SU-DHL-6 (cell line): ENCODE measurements around the gene AXIN2.

Source experiments
- H2AFZ ChIP-seq: fragments of 200-600 bp; sonication (generic); 2 replicates; pipeline ENCODE4 v1.6.1; 2014; ENCODE audit warnings: low read depth, mild to moderate bottlenecking, moderate library complexity, mixed read lengths, antibody characterized with exemption, low read length; ENCODE audit not compliant: severe bottlenecking
- H3F3A ChIP-seq: fragments of 200-600 bp; shearing (Covaris generic); 2 replicates; pipeline ENCODE4 v1.6.0; 2016; ENCODE audit warnings: antibody characterized with exemption, mild to moderate bottlenecking; ENCODE audit not compliant: insufficient read depth
- H3K27ac ChIP-seq: fragments of 200-600 bp; sonication (generic); 2 replicates; pipeline ENCODE4 v1.5.1; 2016; ENCODE audit warnings: low read depth, mild to moderate bottlenecking, low read length, moderate library complexity, mixed read lengths
- H3K27me3 ChIP-seq: fragments of 200-600 bp; sonication (generic), shearing (Covaris generic); 2 replicates; pipeline ENCODE4 v1.6.0; 2014; ENCODE audit warnings: mild to moderate bottlenecking, low read length
- H3K36me3 ChIP-seq: fragments of 200-600 bp; sonication (generic); 2 replicates; pipeline ENCODE4 v1.6.1; 2014; ENCODE audit warnings: mild to moderate bottlenecking, low read length, mixed read lengths
- H3K4me2 ChIP-seq: fragments of 300-600, 200-600 bp; shearing (Covaris generic), sonication (generic); 2 replicates; pipeline ENCODE4 v1.6.0; 2014; ENCODE audit warnings: low read length, low read depth, mild to moderate bottlenecking; ENCODE audit not compliant: poor library complexity, severe bottlenecking
- H3K4me3 ChIP-seq: fragments of 200-600 bp; sonication (generic); 2 replicates; pipeline ENCODE4 v1.5.1; 2014; ENCODE audit warnings: antibody characterized with exemption, low read length, mild to moderate bottlenecking, mixed read lengths; ENCODE audit not compliant: insufficient read depth, poor library complexity, severe bottlenecking
- H3K79me2 ChIP-seq: fragments of 200-600 bp; sonication (generic); 2 replicates; pipeline ENCODE4 v1.6.1; 2014; ENCODE audit warnings: mild to moderate bottlenecking, low read length, moderate library complexity; ENCODE audit not compliant: insufficient read depth
- H3K9ac ChIP-seq: fragments of 200-600 bp; sonication (generic); 2 replicates; pipeline ENCODE4 v1.7.0; 2014; ENCODE audit warnings: mild to moderate bottlenecking, low read length
- H3K9me2 ChIP-seq: fragments of 200-600 bp; sonication (generic); replicated peaks from 2 replicates; pipeline ENCODE4 v1.6.1; 2014; ENCODE audit warnings: low read length; ENCODE audit not compliant: insufficient read depth
- H3K9me3 ChIP-seq: fragments of 200-600 bp; sonication (generic); 2 replicates; pipeline ENCODE4 v1.6.1; 2014; ENCODE audit warnings: low read length, mixed read lengths; ENCODE audit not compliant: insufficient read depth
- H4K20me1 ChIP-seq: fragments of 200-600 bp; sonication (generic); 2 replicates; pipeline ENCODE4 v1.6.1; 2014; ENCODE audit warnings: low read depth, mild to moderate bottlenecking, antibody characterized with exemption, low read length, moderate library complexity, mixed read lengths
- EZH2phosphoT487 ChIP-seq: fragments of 200-600 bp; sonication (generic), shearing (Covaris generic); conservative IDR thresholded peaks from 2 replicates; pipeline ENCODE4 v1.6.1; 2018; ENCODE audit warnings: mild to moderate bottlenecking, antibody characterized with exemption, low read length, moderate library complexity, mixed read lengths
- TF ChIP-seq, protein P1 (sequence below): fragments of 200-600 bp; sonication (generic); IDR thresholded peaks from one replicate; pipeline ENCODE4 v1.5.1; 2017; ENCODE audit warnings: antibody characterized with exemption, mild to moderate bottlenecking, low read length, moderate library complexity; ENCODE audit not compliant: insufficient read depth, poor library complexity, severe bottlenecking

The AXIN2 gene

DNA sequence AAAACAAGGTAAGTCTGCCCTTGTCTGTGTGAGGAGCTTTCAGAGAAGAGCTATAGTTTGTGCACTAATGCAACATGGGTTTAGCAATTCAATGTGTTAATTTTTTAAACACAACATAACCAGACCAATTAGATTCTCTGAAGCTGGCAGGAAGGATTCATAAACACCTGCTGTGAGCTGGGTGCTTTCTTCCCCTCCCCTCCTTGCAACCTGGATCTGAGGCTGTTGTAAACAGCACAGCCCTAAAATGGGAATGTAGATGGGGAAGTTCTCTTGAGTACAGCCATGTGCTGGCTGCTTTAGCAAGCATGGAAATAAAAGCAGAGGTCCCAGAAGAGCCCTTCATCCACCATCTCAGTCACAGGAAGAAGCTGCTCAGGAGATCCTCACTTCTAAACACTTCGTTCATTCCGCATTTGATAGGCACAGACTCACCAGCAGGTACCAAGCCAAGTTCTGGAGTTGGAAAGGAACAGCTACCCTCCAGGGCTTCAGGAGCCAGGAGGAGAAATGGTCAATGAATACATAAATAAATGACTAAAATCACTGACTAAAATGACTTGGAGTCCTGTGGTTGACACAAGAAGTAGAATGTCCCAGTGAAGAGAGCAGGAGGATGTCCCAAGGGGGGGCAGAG, 21.7 kb downstream of the AXIN2 start:
- Histone ChIP-seq H3K27me3 (no peaks in the 10 kb centered on the region), H3K27ac (no peak overlapping the region), H3K4me2 (no peak overlapping the region), H3K9me3 (no peaks in the 10 kb centered on the region), H3K9me2 (no peaks in the 10 kb centered on the region), H3K9ac (no peak overlapping the region), H3K79me2 (no peaks in the 10 kb centered on the region), H4K20me1 (no peaks in the 10 kb centered on the region), H3F3A (no peaks in the 10 kb centered on the region), H2AFZ (no peak overlapping the region), H3K36me3 (no peaks in the 10 kb centered on the region), H3K4me3 (no peak overlapping the region)
- TF ChIP-seq EZH2phosphoT487: no peak
- TF ChIP-seq, protein P1, sequence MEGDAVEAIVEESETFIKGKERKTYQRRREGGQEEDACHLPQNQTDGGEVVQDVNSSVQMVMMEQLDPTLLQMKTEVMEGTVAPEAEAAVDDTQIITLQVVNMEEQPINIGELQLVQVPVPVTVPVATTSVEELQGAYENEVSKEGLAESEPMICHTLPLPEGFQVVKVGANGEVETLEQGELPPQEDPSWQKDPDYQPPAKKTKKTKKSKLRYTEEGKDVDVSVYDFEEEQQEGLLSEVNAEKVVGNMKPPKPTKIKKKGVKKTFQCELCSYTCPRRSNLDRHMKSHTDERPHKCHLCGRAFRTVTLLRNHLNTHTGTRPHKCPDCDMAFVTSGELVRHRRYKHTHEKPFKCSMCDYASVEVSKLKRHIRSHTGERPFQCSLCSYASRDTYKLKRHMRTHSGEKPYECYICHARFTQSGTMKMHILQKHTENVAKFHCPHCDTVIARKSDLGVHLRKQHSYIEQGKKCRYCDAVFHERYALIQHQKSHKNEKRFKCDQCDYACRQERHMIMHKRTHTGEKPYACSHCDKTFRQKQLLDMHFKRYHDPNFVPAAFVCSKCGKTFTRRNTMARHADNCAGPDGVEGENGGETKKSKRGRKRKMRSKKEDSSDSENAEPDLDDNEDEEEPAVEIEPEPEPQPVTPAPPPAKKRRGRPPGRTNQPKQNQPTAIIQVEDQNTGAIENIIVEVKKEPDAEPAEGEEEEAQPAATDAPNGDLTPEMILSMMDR: no peak

DNA sequence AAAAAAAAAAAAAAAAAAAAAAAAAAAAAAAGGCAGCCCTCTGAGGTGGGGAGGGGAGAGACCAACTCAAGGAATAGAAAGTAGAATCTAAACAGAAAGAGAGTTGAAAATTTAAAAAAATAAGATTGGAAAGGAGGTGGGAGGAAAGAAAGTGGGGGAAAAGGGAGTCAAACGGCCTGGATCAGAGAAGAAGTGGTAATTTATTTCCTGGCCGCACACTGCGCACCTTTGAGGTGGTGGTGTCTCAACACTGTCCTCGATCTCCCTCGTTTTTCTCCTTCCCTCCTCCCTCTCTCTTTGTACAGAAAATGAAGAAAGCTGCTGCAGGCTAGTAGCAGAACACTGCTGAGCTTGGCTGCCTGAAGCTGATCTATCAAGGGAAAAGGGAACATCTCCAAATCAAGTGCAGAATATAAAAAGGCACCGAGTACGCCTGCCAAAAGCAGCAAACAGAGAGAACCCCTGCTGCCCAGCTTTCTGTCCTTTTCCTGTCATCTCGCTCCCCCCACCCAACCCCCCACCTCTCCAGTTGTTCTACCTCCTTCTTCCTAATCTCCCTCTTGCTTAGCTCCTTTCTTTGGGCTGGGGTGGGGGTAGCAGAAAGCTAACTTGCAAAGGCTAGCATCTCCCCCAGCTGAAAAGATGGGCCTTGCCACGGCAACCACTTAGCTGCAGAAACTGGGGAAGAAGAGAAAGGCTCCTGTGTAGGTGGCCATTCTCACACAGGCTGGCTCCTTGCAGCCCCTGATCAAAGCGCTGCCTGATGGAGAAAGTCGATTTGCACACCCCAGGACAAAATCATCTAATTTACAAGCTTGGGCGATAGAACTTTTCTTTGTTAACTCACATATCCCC, 22.5 kb downstream of the AXIN2 start:
- no peak for TF ChIP-seq EZH2phosphoT487
- TF ChIP-seq, protein P1: no peak
- H4K20me1 ChIP-seq: no peaks in the 10 kb centered on the region
- H3K9me3 ChIP-seq: no peaks in the 10 kb centered on the region
- no peaks in the 10 kb centered on the region for H3K27me3 ChIP-seq
- H2AFZ ChIP-seq: no peak overlapping the region
- no peak overlapping the region for H3K9ac ChIP-seq
- no peaks in the 10 kb centered on the region for H3F3A ChIP-seq
- H3K9me2 ChIP-seq: no peaks in the 10 kb centered on the region
- no peaks in the 10 kb centered on the region for H3K79me2 ChIP-seq
- H3K4me3 ChIP-seq: no peak overlapping the region
- H3K27ac ChIP-seq: no peak overlapping the region
- no peak overlapping the region for H3K4me2 ChIP-seq
- no peaks in the 10 kb centered on the region for H3K36me3 ChIP-seq

DNA sequence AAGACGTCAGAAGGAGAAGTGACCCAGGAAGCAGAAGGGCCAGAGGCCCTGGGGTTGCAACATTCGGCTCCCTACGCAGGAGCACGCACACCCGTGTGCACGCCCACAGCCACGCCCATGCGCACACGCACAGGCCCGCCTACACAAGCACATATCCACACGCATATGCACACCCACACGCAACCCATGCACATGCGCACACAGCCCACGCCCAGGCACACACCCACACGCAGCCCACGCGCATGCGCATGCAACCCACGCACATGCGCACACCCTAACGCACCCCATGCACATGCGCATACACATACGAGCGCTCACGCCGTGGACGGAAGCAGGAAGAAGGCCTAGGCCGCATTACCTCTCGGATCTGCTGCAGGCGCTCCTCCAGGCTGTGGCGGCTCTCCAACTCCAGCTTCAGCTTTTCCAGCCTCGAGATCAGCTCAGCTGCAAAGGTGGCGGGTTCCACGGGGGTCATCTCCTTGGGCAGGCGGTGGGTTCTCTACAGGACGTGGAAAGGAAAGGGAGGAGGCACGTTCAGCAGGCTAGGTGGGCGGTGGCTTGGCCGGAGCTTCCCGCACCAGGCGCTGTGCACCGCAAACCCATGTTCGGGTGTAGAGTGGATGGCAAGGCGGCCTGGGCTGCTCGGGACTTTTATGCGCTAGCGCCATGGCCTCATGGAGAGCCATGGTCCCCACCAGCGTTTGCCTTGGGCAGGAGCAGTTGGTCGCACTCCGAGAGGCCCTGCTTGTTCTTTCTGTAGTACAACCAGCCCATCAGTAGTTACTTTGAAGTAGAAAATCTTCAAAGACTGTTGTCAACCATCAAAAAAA, 23.4 kb downstream of the AXIN2 start:
- Histone ChIP-seq H3K79me2 (no peaks in the 10 kb centered on the region), H3K4me3 (no peak overlapping the region), H3K27me3 (no peaks in the 10 kb centered on the region), H4K20me1 (no peaks in the 10 kb centered on the region), H2AFZ (no peak overlapping the region), H3K36me3 (no peaks in the 10 kb centered on the region), H3K4me2 (no peak overlapping the region), H3K9ac (no peak overlapping the region), H3K9me3 (no peaks in the 10 kb centered on the region), H3K9me2 (no peaks in the 10 kb centered on the region), H3F3A (no peaks in the 10 kb centered on the region), H3K27ac (no peak overlapping the region)
- TF ChIP-seq, protein P1: no peak
- no peak for TF ChIP-seq EZH2phosphoT487
